ENCODE results near the gene JAM3. TPM values are rescaled to one million over a fixed set of nuclear protein-coding genes. Genes with fewer than 3 reads are reported as not detected.
A peak's percentile ranks its signal among the peaks of the same experiment; 100 is the strongest.

Gene JAM3
- total RNA-seq, 4 donors from 2014 or later: 84.2 to 122 (median 96.5) TPM

- intact Hi-C loops (cut with DNase I): loop anchor here (5.0 kb wide), 1 partner anchor 66 kb away; no protein-coding TSS in a partner anchor
- WGBS: 64% methylated on average over 9 of the region's 9 CpGs
- DNase-seq (ENCODE audit: extremely low spot score): no peak
- Histone ChIP-seq H3K4me1 (peaks cover 39 to 60% (median 60%) of the 10 kb centered on the region in 4 donors), H3K27me3 (no peaks in the 10 kb centered on the region), H3K36me3 (no peaks in the 10 kb centered on the region), H3K27ac (replicated peaks in 1 of 4) (peak overlapping the region; percentile 88 to 96 (median 93)), H3K4me3 (peak overlapping the region; percentile 39 to 43 (median 40)), H3K9me3 (no peaks in the 10 kb centered on the region)
- TF ChIP-seq POLR2AphosphoS5 (IDR thresholded peaks at IDR 0.05) (no peak), CTCF (IDR thresholded peaks at IDR 0.05) (no peak), POLR2A (IDR thresholded peaks at IDR 0.05; ENCODE audit: low read depth) (no peak), EP300 (IDR thresholded peaks at IDR 0.05) (no peak)
These were observed 35.6 kb upstream of the JAM3 start for GRCh38 chr11:134033276-134033675.

GRCh38 chr11:134033696-134034491 is 35.0 kb upstream of the JAM3 start:
- WGBS: 19% methylated on average over 7 of the region's 17 CpGs
- Histone ChIP-seq H3K4me1 (peaks cover 45 to 66% (median 66%) of the 10 kb centered on the region in 4 donors), H3K27me3 (no peaks in the 10 kb centered on the region), H3K4me3 (peak overlapping the region; percentile 39 to 43 (median 40)), H3K9me3 (no peaks in the 10 kb centered on the region), H3K36me3 (no peaks in the 10 kb centered on the region), H3K27ac (replicated peaks in 1 of 4) (peak overlapping the region; percentile 88 to 96 (median 93))
- TF ChIP-seq EP300 (IDR thresholded peaks at IDR 0.05) (no peak), CTCF (IDR thresholded peaks at IDR 0.05) (peak in 2 of 3 experiments; percentile 10 to 18), POLR2AphosphoS5 (IDR thresholded peaks at IDR 0.05) (peak; percentile 85 to 90)
- intact Hi-C loops (cut with DNase I): loop anchor here (5.0 kb wide), 1 partner anchor 67 kb away; no protein-coding TSS in a partner anchor
- DNase-seq (ENCODE audit: extremely low spot score): peak; percentile 97

- DNase-seq (ENCODE audit: extremely low spot score): no peak
- intact Hi-C loops (cut with DNase I): loop anchor here (5.0 kb wide), 1 partner anchor 67 kb away; no protein-coding TSS in a partner anchor
- Histone ChIP-seq H3K9me3 (no peaks in the 10 kb centered on the region), H3K4me1 (peaks cover 54 to 74% (median 74%) of the 10 kb centered on the region in 4 donors), H3K36me3 (no peaks in the 10 kb centered on the region), H3K4me3 (peak overlapping the region; percentile 39 to 43 (median 40)), H3K27ac (replicated peaks in 1 of 4) (peak overlapping the region; percentile 88 to 96 (median 93)), H3K27me3 (no peaks in the 10 kb centered on the region)
- 67% methylated on average over 15 of the region's 15 CpGs for WGBS
- TF ChIP-seq EP300 (IDR thresholded peaks at IDR 0.05) (no peak), POLR2AphosphoS5 (IDR thresholded peaks at IDR 0.05) (no peak), POLR2A (IDR thresholded peaks at IDR 0.05; ENCODE audit: low read depth) (no peak), CTCF (IDR thresholded peaks at IDR 0.05) (no peak)
These were observed 34.1 kb upstream of the JAM3 start for GRCh38 chr11:134034496-134035381.

GRCh38 chr11:134036492-134037045 is 32.3 kb upstream of the JAM3 start:
- Histone ChIP-seq H3K4me1 (peaks cover 69 to 93% (median 93%) of the 10 kb centered on the region in 4 donors), H3K9me3 (no peaks in the 10 kb centered on the region), H3K27ac (replicated peaks in 1 of 4) (peak overlapping the region; percentile 88 to 96 (median 93)), H3K4me3 (peak overlapping the region; percentile 62 to 74 (median 68)), H3K36me3 (no peaks in the 10 kb centered on the region), H3K27me3 (no peaks in the 10 kb centered on the region)
- intact Hi-C loops (cut with DNase I): no loop called here
- TF ChIP-seq POLR2A (IDR thresholded peaks at IDR 0.05; ENCODE audit: low read depth) (no peak), POLR2AphosphoS5 (IDR thresholded peaks at IDR 0.05) (no peak), CTCF (IDR thresholded peaks at IDR 0.05) (no peak), EP300 (IDR thresholded peaks at IDR 0.05) (no peak)
- DNase-seq (ENCODE audit: extremely low spot score): no peak
- WGBS: 9% methylated on average over 11 of the region's 34 CpGs

Data from esophagus muscularis mucosa (tissue), 4 donors.